Epithelial cell of esophagus (primary cell): ENCODE results near the gene CCL21.

Source experiments
- DNase-seq: peaks from one replicate; pipeline ENCODE4 v3.0.0; 2010; ENCODE audit warnings: low read depth
- H3K4me3 ChIP-seq: 2 replicates; pipeline ENCODE4 v1.5.1; 2011; ENCODE audit warnings: mild to moderate bottlenecking, low read length, control low read depth
- TF ChIP-seq, protein P1 (sequence below): IDR thresholded peaks from 2 replicates; pipeline ENCODE4 v1.5.1; 2011; ENCODE audit warnings: low read depth, mild to moderate bottlenecking, low read length, control low read depth, inconsistent platforms; ENCODE audit not compliant: insufficient read depth; ENCODE audit errors: missing control alignments

CCL21 gene

DNA sequence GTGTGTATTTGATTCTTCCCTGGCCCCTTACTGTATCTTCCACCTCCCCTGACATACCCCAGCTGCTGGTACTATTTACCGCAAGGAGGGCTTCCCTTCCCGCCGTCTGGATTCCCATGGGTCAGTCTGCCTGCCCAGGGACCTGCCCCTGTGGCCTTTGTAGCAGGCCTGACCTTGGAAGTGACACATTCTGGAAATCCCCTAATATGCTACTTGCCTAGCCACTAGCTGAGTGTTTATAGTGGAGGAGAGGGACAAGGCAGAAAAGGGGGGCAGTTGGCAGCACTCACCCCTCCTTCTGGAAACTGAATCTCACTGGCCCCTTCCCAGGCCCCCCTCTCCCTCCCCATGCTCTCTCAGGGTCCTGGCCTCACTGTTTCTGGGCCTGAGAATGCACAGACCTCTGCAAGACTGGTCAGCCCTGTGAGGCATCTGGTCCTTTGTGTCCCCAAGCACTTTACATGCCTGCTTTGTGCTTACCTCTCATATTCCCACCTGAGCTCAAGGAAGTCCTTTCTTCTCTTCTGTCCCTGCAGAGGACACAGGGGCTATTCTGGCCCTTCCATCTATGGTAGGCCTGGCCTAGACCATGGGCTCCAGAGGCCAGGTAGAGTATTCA lies 8.2 kb upstream of the CCL21 start:
- TF ChIP-seq, protein P1, sequence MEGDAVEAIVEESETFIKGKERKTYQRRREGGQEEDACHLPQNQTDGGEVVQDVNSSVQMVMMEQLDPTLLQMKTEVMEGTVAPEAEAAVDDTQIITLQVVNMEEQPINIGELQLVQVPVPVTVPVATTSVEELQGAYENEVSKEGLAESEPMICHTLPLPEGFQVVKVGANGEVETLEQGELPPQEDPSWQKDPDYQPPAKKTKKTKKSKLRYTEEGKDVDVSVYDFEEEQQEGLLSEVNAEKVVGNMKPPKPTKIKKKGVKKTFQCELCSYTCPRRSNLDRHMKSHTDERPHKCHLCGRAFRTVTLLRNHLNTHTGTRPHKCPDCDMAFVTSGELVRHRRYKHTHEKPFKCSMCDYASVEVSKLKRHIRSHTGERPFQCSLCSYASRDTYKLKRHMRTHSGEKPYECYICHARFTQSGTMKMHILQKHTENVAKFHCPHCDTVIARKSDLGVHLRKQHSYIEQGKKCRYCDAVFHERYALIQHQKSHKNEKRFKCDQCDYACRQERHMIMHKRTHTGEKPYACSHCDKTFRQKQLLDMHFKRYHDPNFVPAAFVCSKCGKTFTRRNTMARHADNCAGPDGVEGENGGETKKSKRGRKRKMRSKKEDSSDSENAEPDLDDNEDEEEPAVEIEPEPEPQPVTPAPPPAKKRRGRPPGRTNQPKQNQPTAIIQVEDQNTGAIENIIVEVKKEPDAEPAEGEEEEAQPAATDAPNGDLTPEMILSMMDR: no peak
- H3K4me3 ChIP-seq: no peak overlapping the region
- DNase-seq: no peak

- H3K4me3 ChIP-seq: no peak overlapping the region
- peak; percentile 39 for DNase-seq
- TF ChIP-seq, protein P1: no peak
Measured at GRCh38 chr9:34716711-34717110, 6.8 kb upstream of the CCL21 start.

GRCh38 chr9:34715639-34716215 lies 5.8 kb upstream of the CCL21 start:
- TF ChIP-seq, protein P1: no peak
- no peak overlapping the region for H3K4me3 ChIP-seq
- DNase-seq: peak; percentile 88

DNA sequence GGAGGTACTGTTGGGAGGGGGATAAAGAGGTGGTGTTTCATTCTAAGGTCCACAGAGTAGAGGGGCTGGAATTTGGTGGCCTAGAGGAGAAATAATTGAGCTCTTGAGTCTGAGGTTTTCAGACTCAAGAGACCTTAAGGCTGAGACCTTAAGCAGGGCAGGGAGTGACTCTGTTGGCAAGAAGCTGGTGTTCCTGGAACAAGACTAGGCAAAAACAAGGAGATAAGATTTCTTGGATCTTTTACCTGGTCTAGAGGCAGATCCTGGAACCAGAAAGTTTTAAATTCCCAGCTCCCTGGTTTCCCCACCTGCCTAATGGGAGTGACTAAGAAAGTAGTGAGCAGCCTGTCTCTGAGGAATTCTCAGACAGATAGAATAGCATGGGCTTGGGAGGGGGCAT lies 4.1 kb upstream of the CCL21 start:
- no peak overlapping the region for H3K4me3 ChIP-seq
- DNase-seq: peak; percentile 7
- TF ChIP-seq, protein P1: no peak

DNA sequence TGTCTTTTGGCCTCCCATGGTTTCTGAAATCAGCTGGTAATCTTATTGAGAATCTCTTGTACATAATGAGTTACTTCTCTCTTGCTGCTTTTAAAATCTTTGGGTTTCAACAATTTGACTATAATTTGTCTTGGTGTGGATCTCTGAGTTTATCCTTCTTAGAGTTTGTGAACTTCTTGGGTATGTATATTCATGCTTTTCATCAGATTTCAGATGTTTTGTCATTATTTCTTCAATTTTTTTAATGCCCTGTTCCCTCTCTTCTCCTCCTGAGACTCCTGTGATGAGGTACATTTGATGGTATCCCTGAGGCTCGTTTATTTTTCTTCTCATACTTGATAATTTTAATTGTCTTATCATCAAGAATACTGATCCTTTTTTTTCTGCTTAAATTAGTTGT lies 2.2 kb upstream of the CCL21 start:
- H3K4me3 ChIP-seq: no peak overlapping the region
- DNase-seq: no peak

GRCh38 chr9:34709196-34709978 lies 549 bp downstream of the CCL21 start:
- H3K4me3 ChIP-seq: no peak overlapping the region
- TF ChIP-seq, protein P1: no peak
- no peak for DNase-seq

More for the DNA sequence above, 2.2 kb upstream of the CCL21 start:
- TF ChIP-seq, protein P1: no peak
